IPS-18c (cell line): ENCODE data around the gene KSR2.

Source experiments
- H3K4me3 ChIP-seq: 2 replicates; pipeline ENCODE4 v1.7.0; 2013; ENCODE audit warnings: low read depth, mild to moderate bottlenecking, low read length, moderate library complexity; ENCODE audit not compliant: insufficient read depth
- H3K9me3 ChIP-seq: one replicate; pipeline ENCODE4 v1.6.1; 2013; ENCODE audit warnings: mild to moderate bottlenecking, low read length, moderate library complexity; ENCODE audit not compliant: control insufficient read depth, insufficient read depth

The KSR2 gene

DNA sequence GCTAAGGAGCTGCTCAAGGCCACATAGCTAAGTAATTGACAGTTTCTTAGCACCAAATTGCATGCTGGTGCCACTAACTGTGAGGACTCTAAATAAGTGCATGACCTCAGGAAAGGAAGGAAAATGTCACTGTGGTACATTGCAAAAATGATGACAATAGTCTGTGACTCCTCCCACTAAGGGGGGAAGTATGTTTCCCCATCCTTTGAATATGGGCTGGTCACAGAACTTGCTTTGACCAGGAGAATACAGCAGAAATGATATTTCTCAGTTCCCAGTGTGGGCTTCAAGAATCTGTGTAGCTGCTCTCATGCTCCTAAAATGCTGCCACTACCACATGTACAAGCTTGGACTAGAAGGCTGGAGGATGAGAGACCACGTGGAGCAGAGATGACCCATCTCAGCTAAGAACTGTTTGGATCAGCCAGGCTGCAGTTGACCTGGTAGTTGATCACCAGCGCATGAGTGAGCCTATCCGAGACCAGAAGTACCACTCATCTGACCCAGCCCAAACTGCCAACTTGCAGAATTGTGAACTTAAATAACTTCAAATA is 565.1 kb downstream of the KSR2 start:
- Histone ChIP-seq H3K4me3 (no peak overlapping the region), H3K9me3 (no peaks in the 10 kb centered on the region)
